ENCODE data around the gene PCDHGA4. TPM values are rescaled to one million over a fixed set of nuclear protein-coding genes. Genes with fewer than 3 reads are reported as not detected.

PCDHGA4 gene
- total RNA-seq, 1 experiment from 2014 or later = 2.6 TPM

GRCh38 chr5:141388661-141389060 is 33.8 kb downstream of the PCDHGA4 start:
- Mint-ChIP-seq H3K9me3 (peaks cover 69 to 74% of the 10 kb centered on the region in 2 experiments), H3K27me3 (ENCODE audit: low read depth) (peaks cover 13% of the 10 kb centered on the region), H3K36me3 (ENCODE audit: insufficient read depth in 1 of 3, low read depth in 3 of 3) (peaks cover 23 to 62% (median 43%) of the 10 kb centered on the region in 3 experiments), H3K4me3 (no peak overlapping the region), H3K4me1 (no peaks in the 10 kb centered on the region), H3K27ac (no peak overlapping the region)
- no CpG with 5 or more reads among the region's 10 CpGs for WGBS (ENCODE audit: extremely low coverage, insufficient read length, low lambda C conversion rate)
- H4K8ac ChIP-seq (replicated peaks; ENCODE audit: insufficient read length, low read depth, low read length) = no peak overlapping the region
- no peak for DNase-seq
- 0 out of 2 replicates have a peak, but pooled peaks cover 2% of the 10 kb centered on the region for H3K4me1 ChIP-seq (ENCODE audit: insufficient read depth, low read length)
- H3K23ac ChIP-seq (ENCODE audit: insufficient read length, low read depth, low read length) = no peak overlapping the region
- no peaks in the 10 kb centered on the region for H3K27me3 ChIP-seq (ENCODE audit: insufficient read depth, low read length)
- H3K9ac ChIP-seq (ENCODE audit: extremely low read depth, insufficient read length, low read length) = no peak overlapping the region
- H3T11ph ChIP-seq (ENCODE audit: low read length) = no peak overlapping the region
- no peak overlapping the region for H4K5ac ChIP-seq (ENCODE audit: insufficient read length, low read depth, low read length)
- no peak overlapping the region for H3K4me2 ChIP-seq (ENCODE audit: insufficient read depth, insufficient read length, low read length)
- no peak overlapping the region for H3K27ac ChIP-seq (ENCODE audit: insufficient read length, low read depth, low read length)
- H2AK5ac ChIP-seq (ENCODE audit: insufficient read length, low read length) = no peak overlapping the region
- H3K56ac ChIP-seq (ENCODE audit: insufficient read length, low read depth, low read length) = no peak overlapping the region
- H2BK5ac ChIP-seq (ENCODE audit: insufficient read length, low read length) = no peak overlapping the region
- no peak overlapping the region for H3K18ac ChIP-seq (ENCODE audit: insufficient read length, low read depth, low read length)
- no peak overlapping the region for H4K91ac ChIP-seq (ENCODE audit: insufficient read length, low read depth, low read length)
- H3K9me3 ChIP-seq (ENCODE audit: control insufficient read depth, low read depth, low read length) = peaks cover 41% of the 10 kb centered on the region
- H3K79me1 ChIP-seq (ENCODE audit: insufficient read depth, low read depth, low read length, poor library complexity, severe bottlenecking) = no peaks in the 10 kb centered on the region
- TF ChIP-seq CTCF (conservative IDR thresholded peaks at IDR 0.05) = no peak
- H3K23me2 ChIP-seq (ENCODE audit: insufficient read length, low read depth, low read length, poor library complexity, severe bottlenecking) = no peaks in the 10 kb centered on the region
- no peak overlapping the region for H2BK12ac ChIP-seq (ENCODE audit: insufficient read length, low read depth, low read length)
- no peaks in the 10 kb centered on the region for H3K79me2 ChIP-seq (ENCODE audit: insufficient read depth, low read length)
- no peak overlapping the region for H2BK120ac ChIP-seq (ENCODE audit: low read depth, low read length, poor library complexity, severe bottlenecking)
- no peak overlapping the region for H2BK15ac ChIP-seq (ENCODE audit: low read depth, low read length)
- H3K4ac ChIP-seq (ENCODE audit: low read depth, low read length) = no peak overlapping the region
- no peak overlapping the region for H2BK20ac ChIP-seq (ENCODE audit: low read depth, low read length, poor library complexity, severe bottlenecking)
- H3K14ac ChIP-seq (ENCODE audit: insufficient read depth, low read length) = no peak overlapping the region
- H4K20me1 ChIP-seq (ENCODE audit: control insufficient read depth, insufficient read depth, insufficient read length) = no peaks in the 10 kb centered on the region
- H2AFZ ChIP-seq (ENCODE audit: low read length) = no peak overlapping the region

Measured in H9 (cell line).